ENCODE data around the gene SLC44A5. TPM values are rescaled to one million over a fixed set of nuclear protein-coding genes. Genes with fewer than 3 reads are reported as not detected.
"Not testable (repeated sequence)": the region's sequence is repeated elsewhere in the genome, so short reads cannot be mapped to it uniquely, and the experiment has no call there.

The SLC44A5 gene
- total RNA-seq, 4 donors from 2014 or later = 2.2 to 5.2 (median 3.3) TPM; not detected in 1

GRCh38 chr1:75484789-75485188 lies 126.1 kb downstream of the SLC44A5 start:
- Histone ChIP-seq H3K36me3 (no peaks in the 10 kb centered on the region), H3K4me3 (no peak overlapping the region), H3K4me1 (no peaks in the 10 kb centered on the region), H3K9me3 (no peaks in the 10 kb centered on the region), H3K27me3 (no peaks in the 10 kb centered on the region), H3K27ac (no peak overlapping the region)
- TF ChIP-seq POLR2AphosphoS5 (IDR thresholded peaks at IDR 0.05) (no peak), POLR2A (IDR thresholded peaks at IDR 0.05) (no peak), CTCF (IDR thresholded peaks at IDR 0.05) (no peak), EP300 (IDR thresholded peaks at IDR 0.05; ENCODE audit: low read depth) (no peak)
- in situ Hi-C loops (cut with MboI; ENCODE audit: low pct_ligation_motif_present in 1 of 4, low pct_unique_long_range_greater_than_20kb in 1 of 4, low sequenced_read_pairs in 3 of 4) (no loop called here), intact Hi-C loops (cut with DNase I; ENCODE audit: low total_unique reads) (no loop called here)
- 0 to 15% methylated on average over 1 of the region's 1 CpG for WGBS, 2 donors (ENCODE audit: low coverage in 1 of 2)
- DNase-seq = no peak

- TF ChIP-seq POLR2AphosphoS5 (IDR thresholded peaks at IDR 0.05) (no peak), CTCF (IDR thresholded peaks at IDR 0.05) (no peak), POLR2A (IDR thresholded peaks at IDR 0.05) (no peak), EP300 (IDR thresholded peaks at IDR 0.05; ENCODE audit: low read depth) (no peak)
- Histone ChIP-seq H3K36me3 (no peaks in the 10 kb centered on the region), H3K9me3 (no peaks in the 10 kb centered on the region), H3K27me3 (no peaks in the 10 kb centered on the region), H3K27ac (no peak overlapping the region), H3K4me1 (no peaks in the 10 kb centered on the region), H3K4me3 (no peak overlapping the region)
- intact Hi-C loops (cut with DNase I; ENCODE audit: low total_unique reads) = no loop called here
- no peak for DNase-seq
- 32 to 52% methylated on average over 2 of the region's 2 CpGs for whole genome bisulfite sequencing, 2 donors (ENCODE audit: low coverage in 1 of 2)
- in situ Hi-C loops (cut with MboI; ENCODE audit: low pct_ligation_motif_present in 1 of 4, low pct_unique_long_range_greater_than_20kb in 1 of 4, low sequenced_read_pairs in 3 of 4) = no loop called here
Measured at GRCh38 chr1:75482951-75483350, 128.0 kb downstream of the SLC44A5 start.

GRCh38 chr1:75476486-75476885 lies 134.4 kb downstream of the SLC44A5 start:
- DNase-seq; intact Hi-C loops (cut with DNase I; ENCODE audit: low total_unique reads); H3K36me3 ChIP-seq; H3K9me3 ChIP-seq; H3K4me3 ChIP-seq; H3K27me3 ChIP-seq; in situ Hi-C loops (cut with MboI; ENCODE audit: low pct_ligation_motif_present in 1 of 4, low pct_unique_long_range_greater_than_20kb in 1 of 4, low sequenced_read_pairs in 3 of 4); H3K27ac ChIP-seq; H3K4me1 ChIP-seq: not testable (repeated sequence)
- 100% methylated on average over 3 of the region's 12 CpGs; no CpG with 5 or more reads in 1 of the 2 donors for WGBS, 2 donors (ENCODE audit: low coverage in 1 of 2)

GRCh38 chr1:75475696-75476095 lies 135.2 kb downstream of the SLC44A5 start:
- WGBS, 2 donors (ENCODE audit: low coverage in 1 of 2) = 98% methylated on average over 4 of the region's 4 CpGs; no CpG with 5 or more reads in 1 of the 2 donors
- in situ Hi-C loops (cut with MboI; ENCODE audit: low pct_ligation_motif_present in 1 of 4, low pct_unique_long_range_greater_than_20kb in 1 of 4, low sequenced_read_pairs in 3 of 4) (no loop called here), intact Hi-C loops (cut with DNase I; ENCODE audit: low total_unique reads) (no loop called here)

More at GRCh38 chr1:75475696-75476095, 135.2 kb downstream of the SLC44A5 start:
- Histone ChIP-seq H3K36me3 (no peaks in the 10 kb centered on the region), H3K4me1 (no peaks in the 10 kb centered on the region), H3K9me3 (no peaks in the 10 kb centered on the region), H3K27ac (no peak overlapping the region), H3K27me3 (no peaks in the 10 kb centered on the region), H3K4me3 (no peak overlapping the region)
- TF ChIP-seq POLR2A (IDR thresholded peaks at IDR 0.05) (no peak), EP300 (IDR thresholded peaks at IDR 0.05; ENCODE audit: low read depth) (no peak), POLR2AphosphoS5 (IDR thresholded peaks at IDR 0.05) (no peak), CTCF (IDR thresholded peaks at IDR 0.05) (no peak)
- DNase-seq = no peak

All from transverse colon (tissue), 4 donors.